Measurements from ENCODE around the gene MITF.

- TF ChIP-seq CTCF (IDR thresholded peaks at IDR 0.05 in 8 of 11, conservative IDR thresholded peaks at IDR 0.05 in 3 of 11), result no peak
- no peak for TF ChIP-seq POLR2A (IDR thresholded peaks at IDR 0.05)
- TF ChIP-seq POLR2AphosphoS5 (IDR thresholded peaks at IDR 0.05), result no peak
Observed at GRCh38 chr3:69774029-69774428, 34.8 kb downstream of the MITF start.

All from spleen (tissue), 7 donors.